ENCODE results near the gene STEAP3.

DNA sequence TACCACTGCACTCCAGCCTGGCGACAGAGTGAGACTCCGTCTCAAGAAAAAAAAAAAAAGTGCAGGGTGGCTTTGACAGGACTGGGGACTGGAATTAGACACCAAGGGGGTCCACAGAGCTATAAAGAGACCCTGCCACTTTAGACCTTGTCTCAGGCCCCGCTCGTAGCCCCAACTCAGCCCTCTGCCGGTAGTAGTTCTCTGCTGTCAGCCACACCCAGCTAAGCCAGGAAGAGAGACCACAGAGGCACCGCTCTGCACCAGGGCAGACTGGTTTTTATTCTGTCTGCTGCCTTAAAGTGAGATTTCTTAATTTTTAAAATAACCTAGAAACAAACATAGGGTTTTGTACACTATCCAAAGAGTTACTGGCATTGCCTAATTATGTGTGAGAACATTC, 66.0 kb downstream of the STEAP3 start:
- TF ChIP-seq SUZ12 (IDR thresholded peaks at IDR 0.05; ENCODE audit: extremely low read depth, insufficient read depth, insufficient read length) (no peak), YY1 (IDR thresholded peaks at IDR 0.05; ENCODE audit: insufficient read depth, insufficient read length) (no peak)

All from NT2/D1 (cell line).